ENCODE measurements around the gene TBC1D30. TPM values are rescaled to one million over a fixed set of nuclear protein-coding genes. Genes with fewer than 3 reads are reported as not detected.
"Not testable (repeated sequence)": the region's sequence is repeated elsewhere in the genome, so short reads cannot be mapped to it uniquely, and the experiment has no call there.

TBC1D30 gene, protein sequence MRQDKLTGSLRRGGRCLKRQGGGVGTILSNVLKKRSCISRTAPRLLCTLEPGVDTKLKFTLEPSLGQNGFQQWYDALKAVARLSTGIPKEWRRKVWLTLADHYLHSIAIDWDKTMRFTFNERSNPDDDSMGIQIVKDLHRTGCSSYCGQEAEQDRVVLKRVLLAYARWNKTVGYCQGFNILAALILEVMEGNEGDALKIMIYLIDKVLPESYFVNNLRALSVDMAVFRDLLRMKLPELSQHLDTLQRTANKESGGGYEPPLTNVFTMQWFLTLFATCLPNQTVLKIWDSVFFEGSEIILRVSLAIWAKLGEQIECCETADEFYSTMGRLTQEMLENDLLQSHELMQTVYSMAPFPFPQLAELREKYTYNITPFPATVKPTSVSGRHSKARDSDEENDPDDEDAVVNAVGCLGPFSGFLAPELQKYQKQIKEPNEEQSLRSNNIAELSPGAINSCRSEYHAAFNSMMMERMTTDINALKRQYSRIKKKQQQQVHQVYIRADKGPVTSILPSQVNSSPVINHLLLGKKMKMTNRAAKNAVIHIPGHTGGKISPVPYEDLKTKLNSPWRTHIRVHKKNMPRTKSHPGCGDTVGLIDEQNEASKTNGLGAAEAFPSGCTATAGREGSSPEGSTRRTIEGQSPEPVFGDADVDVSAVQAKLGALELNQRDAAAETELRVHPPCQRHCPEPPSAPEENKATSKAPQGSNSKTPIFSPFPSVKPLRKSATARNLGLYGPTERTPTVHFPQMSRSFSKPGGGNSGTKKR
- 1.6 and 3.8 TPM in 2 replicates for total RNA-seq

DNA sequence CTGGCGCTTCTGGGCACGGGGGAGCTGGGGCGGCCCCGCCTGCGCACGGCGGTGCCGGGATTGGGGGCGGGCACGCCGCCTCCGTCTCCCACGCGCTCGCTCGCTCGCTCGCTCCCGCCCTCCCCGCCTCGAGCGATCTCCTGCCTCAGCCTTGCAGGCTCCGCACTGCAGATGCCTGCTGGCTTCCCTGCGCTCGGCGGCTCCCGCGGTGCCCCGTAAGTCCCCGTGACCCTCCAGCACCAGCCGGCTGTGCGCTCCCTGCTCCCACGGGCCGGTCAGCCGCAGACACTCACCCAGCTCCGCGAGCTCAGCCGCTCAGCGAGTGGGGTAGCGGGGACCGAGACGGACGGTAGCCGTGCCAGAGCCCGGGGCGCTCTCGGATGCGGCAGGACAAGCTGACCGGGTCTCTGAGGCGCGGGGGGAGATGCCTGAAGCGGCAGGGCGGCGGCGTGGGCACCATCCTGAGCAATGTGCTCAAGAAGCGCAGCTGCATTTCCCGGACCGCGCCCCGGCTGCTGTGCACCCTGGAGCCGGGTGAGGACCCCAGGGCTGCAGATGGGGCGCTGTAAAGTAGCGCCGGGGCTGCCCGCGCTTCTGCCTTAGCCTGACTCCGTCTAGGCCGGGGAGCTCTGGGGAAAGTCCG lies at the start of gene TBC1D30:
Gene TBC1D30 (plus strand): TSS at position 148 of the 643 bp plus-strand sequence. CDS start 233 bp downstream, at position 381.
- TF ChIP-seq, protein P1, sequence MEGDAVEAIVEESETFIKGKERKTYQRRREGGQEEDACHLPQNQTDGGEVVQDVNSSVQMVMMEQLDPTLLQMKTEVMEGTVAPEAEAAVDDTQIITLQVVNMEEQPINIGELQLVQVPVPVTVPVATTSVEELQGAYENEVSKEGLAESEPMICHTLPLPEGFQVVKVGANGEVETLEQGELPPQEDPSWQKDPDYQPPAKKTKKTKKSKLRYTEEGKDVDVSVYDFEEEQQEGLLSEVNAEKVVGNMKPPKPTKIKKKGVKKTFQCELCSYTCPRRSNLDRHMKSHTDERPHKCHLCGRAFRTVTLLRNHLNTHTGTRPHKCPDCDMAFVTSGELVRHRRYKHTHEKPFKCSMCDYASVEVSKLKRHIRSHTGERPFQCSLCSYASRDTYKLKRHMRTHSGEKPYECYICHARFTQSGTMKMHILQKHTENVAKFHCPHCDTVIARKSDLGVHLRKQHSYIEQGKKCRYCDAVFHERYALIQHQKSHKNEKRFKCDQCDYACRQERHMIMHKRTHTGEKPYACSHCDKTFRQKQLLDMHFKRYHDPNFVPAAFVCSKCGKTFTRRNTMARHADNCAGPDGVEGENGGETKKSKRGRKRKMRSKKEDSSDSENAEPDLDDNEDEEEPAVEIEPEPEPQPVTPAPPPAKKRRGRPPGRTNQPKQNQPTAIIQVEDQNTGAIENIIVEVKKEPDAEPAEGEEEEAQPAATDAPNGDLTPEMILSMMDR (conservative IDR thresholded peaks at IDR 0.05; ENCODE audit: low read depth, low read length): no peak
- peak within 1 kb of the TSS; percentile 49 for H3K4me3 ChIP-seq (ENCODE audit: low read depth, low read length)
- DNase-seq (ENCODE audit: low read depth): no peak

DNA sequence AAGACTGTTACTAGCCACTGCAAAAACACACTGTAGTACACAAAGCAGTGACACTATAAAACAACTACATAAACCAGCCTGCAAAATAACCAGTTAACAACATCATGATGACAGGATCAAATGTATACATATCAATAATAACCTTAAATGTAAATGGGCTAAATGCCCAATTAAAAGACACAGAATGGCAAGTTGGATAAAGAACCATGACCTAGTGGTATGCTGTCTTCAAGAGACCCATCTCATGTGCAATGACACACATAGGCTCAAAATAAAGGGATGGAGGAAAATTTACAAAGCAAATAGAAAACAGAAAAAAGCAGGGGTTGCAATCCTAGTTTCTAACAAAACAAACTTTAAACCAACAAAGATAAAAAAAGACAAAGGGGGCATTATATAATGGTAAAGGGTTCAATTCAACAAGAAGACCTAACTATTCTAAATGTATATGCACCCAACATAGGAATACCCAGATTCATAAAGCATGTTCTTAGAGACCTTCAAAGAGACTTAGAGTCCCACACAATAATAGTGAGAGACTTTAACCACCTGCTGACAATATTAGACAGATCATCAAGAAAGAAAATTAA lies 49.2 kb upstream of the TBC1D30 start:
- not testable (repeated sequence) for H3K4me3 ChIP-seq (ENCODE audit: low read depth, low read length); DNase-seq (ENCODE audit: low read depth)

DNA sequence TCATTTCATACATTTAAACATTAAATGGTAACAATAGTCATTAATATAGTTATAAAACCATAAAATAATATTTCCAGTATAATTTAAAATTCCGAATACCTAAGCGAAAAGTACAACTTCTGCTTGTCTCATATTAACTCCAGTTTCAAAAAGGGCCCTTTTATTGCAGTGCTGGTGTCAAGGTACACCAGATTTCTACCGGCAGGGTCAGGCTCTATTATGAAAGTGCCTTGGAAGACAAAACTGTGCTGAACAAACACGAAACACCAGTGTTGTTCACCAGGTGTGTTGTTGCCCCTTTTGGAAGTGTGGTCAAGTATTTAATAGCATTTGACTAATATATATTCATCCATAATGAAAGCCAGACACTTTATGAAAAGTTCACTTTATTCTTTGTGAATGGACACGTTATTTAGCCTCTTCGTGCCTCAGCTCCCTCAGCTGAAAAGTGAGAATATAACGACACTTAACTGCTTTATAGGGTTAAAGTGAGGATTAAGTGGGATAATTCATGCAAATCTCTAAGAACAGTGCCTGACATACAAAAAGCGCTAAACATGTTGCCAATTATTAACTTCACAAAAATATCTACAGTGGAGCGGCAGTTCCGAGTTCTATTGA lies 45.0 kb upstream of the TBC1D30 start:
- H3K4me3 ChIP-seq (ENCODE audit: low read depth, low read length): no peak overlapping the region
- TF ChIP-seq, protein P1 (conservative IDR thresholded peaks at IDR 0.05; ENCODE audit: low read depth, low read length): no peak
- DNase-seq (ENCODE audit: low read depth): no peak

DNA sequence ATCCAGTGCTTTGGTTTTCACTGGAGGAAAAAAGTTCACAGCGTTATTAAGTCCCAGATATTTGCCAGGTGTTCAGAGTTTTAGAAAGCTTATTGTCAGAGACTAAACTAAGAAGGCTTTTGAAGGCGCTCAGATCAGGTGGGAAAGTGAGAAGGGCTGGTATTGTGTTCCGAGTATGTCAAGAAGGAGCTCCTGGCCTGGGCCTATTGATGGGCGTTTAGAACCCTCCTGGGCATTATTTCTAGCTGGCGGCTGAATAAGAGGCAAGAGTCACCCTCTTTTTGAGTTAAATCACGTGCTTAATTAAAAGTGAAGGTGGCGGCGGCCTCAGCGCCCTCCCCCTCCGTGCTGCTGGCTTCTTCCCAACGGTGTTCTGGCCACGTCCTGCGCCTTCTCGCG lies 44.3 kb upstream of the TBC1D30 start:
- TF ChIP-seq, protein P1 (conservative IDR thresholded peaks at IDR 0.05; ENCODE audit: low read depth, low read length): no peak
- H3K4me3 ChIP-seq (ENCODE audit: low read depth, low read length): peak overlapping the region; percentile 52
- DNase-seq (ENCODE audit: low read depth): no peak

DNA sequence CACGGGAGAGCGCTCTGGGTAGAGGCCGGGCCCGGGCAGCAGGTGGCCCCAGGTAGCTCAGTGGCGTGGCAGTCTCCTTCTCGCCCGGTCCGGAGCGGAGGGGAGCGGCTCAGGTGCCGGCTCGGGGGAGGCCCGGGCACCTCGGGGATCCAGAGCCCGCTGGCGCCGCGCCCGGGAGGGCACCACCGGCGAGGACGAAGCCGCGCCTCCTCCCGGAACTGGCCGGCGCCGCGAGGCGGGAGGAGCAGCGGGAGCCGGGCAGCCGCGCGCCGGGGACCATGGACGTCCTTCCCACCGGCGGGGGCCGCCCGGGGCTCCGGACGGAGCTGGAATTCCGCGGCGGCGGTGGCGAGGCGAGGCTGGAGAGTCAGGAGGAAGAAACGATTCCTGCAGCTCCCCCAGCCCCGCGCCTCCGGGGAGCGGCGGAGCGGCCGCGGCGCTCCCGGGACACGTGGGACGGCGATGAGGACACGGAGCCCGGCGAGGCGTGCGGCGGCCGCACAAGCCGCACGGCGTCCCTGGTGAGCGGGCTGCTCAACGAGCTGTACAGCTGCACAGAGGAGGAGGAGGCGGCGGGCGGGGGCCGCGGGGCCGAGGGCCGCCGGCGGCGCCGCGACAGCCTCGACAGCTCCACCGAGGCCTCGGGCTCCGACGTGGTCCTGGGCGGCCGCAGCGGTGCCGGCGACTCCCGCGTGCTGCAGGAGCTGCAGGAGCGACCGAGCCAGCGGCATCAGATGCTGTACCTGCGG lies 43.7 kb upstream of the TBC1D30 start:
- TF ChIP-seq, protein P1 (conservative IDR thresholded peaks at IDR 0.05; ENCODE audit: low read depth, low read length): no peak
- no peak for DNase-seq (ENCODE audit: low read depth)
- H3K4me3 ChIP-seq (ENCODE audit: low read depth, low read length): peak overlapping the region; percentile 52

DNA sequence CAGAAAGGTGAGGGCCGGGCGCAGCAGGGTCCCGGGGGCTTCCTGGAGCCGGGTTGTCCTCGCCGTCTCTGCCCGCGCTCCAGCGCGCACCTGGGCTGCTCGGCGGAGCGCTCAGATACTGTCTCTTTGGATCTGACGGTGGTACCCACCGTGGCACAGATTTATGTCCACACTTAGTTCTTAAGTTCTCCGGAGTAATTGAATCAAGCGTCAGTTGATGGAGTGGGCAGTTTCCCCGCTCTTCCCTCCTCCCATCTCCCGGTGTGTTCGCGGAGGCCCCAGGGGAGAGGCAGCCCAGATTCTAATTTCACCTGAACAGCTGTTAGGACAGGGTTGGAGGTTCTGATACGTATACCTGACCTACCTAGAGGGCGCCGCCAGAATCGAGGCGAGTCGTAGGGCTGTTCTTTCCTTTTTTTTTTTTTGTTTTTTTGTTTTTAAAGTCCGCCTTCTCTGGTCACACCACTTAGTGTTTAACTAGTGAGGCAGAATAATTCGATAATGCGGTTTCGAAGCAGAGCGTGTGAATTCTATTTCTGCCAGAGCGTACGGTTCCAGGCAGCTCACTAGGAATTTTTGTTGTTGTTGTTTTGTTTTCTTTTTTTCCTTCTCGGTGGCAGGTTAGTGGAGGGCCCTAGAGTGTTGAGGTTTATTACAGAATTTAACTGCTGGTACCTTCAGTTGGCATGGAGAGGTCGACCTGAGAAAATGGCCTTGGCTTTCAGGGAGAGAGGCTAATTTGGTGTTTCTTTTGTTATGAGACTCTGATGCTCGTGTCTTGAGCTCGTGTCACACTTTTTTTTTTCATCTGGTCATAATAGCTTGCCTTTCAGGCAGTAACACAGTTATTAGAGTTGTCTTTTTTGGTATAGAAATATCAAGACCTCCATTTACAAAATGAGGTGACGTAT lies 42.9 kb upstream of the TBC1D30 start:
- H3K4me3 ChIP-seq (ENCODE audit: low read depth, low read length): peak overlapping the region; percentile 52
- DNase-seq (ENCODE audit: low read depth): no peak
- TF ChIP-seq, protein P1 (conservative IDR thresholded peaks at IDR 0.05; ENCODE audit: low read depth, low read length): no peak
